GM19351 (cell line): Measurements from ENCODE around the gene PRM3.

Experiments
- ATAC-seq: cut with Tn5 transposase; IDR thresholded peaks from one replicate; pipeline ENCODE4 v1.9.1; 2021; ENCODE audit warnings: mild to moderate bottlenecking, moderate library complexity; ENCODE audit not compliant: unreplicated experiment

The PRM3 gene

DNA sequence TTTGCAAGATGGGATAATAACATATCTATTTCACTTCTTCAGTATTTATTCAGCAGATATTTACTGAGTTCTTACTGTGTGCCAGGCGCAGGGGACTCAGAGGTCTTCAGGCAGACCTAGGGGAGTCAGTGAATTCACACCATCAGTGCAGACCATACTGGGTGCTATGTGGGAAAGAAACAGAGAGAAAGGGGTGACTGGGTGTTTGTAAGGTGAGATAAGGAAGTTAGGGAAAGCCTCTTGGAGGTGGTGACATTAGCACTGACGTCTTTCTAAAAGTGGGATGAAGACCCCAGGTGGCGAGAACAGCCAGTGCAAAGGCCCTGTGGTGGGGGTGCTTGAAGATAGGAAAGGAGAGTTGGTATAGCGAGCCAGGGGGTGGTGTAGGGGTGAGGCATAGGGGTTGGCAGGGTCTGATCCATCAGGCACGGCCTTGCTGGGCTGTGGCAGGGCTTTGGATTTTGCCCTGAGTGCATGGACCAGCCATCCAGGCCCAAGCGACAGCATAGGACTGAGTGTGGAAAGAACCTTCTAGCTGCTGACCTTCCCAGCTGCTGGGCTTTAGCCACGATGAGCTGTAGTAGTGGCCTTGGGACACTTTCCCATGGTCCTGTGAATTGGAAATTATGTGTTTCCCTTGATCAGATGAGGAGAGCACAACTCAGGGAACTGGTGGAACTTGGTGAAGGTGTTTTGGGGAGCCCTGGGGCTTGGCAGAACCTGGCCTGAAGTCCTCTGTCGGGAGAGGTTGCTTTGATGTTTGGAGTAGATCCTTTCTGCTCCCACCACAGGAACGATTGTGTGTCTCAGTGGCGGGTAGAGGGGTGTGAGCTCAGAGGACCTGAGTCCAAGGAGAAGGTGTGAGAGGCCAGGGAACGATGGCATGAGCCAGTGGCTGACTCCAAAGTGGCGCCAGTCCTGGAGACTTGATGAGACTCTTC, 13.5 kb downstream of the PRM3 start:
- no peak for ATAC-seq

DNA sequence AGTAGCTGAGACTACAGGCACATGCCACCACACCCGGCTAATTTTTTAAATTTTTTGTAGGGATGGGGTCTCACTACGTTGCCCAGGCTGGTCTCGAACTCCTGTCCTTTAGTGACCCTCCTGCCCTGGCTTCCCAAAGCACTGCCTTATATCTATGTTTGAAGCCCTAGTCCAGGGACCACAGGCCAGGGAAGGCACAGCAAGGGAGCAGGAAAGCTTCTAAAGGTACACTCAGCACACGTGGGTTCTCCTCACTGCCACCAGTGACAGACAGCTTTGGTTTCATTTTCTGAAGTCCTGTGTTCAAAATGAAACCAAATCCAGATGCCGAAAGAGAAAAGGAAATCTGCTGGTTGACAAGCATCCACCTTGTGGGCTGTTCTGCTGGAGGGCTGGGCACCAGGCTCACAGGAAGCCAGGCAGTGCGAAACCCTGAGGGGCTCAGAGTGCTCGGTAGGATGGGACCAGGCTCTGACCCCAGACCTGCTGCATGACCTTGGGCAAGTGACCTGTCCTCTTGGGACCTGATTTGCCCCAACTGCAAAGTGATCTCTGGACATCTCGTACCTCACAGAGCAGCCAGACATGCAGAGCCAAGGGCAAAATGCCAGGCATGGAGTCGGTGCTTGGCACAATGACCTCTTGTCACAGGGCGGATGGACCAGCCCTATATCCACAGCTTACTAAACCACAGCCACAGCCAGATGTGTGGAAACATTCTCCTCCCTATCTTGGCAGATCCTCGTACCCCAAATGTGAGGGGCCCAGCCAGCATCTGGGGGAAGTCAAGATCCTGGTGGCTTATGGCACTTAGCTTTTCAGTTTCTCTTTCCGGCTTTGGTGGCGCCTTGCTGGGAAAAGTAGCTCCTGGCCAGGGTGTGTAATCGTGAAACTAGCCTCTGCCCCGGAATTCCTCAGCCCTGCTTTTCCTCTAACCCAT, 14.6 kb downstream of the PRM3 start:
- no peak for ATAC-seq

DNA sequence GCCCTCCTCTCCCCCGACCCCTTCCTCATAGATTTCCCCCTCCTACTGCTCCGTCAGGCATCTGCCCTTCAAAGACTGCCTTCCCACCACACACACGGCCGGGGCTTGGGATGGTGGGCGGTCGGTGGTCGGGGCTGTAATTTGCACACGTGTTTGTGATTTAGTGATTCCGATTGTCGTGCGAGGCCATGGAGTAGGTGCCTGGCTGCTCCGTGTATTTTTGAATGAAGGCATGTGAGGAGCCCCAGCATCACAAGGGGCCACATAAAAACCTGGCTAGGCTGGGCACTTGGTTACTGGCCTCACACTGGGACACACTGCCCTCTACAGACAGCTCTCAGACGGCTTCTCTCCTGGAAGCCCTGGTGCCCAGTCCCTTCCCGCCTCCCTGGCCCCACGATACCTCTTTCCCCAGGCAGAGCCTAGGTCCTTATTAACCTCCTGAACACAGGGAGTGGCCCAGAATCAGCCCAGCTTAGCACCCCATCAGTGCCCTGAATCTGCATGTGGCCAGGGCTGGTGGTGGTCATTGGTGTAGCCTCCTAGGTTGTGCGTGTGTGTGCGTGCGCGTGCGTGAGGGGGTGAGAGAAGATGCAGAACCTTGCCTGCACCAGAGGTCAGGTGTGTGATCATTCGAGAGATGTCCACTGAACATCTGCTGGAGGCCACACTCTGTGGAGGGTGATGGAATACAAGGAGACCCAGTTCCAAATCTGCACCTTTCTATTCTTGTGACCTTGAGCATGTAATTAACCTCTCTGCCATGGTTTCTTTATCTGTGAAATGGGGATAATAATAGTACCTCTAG, 16.1 kb downstream of the PRM3 start:
- ATAC-seq = no peak

DNA sequence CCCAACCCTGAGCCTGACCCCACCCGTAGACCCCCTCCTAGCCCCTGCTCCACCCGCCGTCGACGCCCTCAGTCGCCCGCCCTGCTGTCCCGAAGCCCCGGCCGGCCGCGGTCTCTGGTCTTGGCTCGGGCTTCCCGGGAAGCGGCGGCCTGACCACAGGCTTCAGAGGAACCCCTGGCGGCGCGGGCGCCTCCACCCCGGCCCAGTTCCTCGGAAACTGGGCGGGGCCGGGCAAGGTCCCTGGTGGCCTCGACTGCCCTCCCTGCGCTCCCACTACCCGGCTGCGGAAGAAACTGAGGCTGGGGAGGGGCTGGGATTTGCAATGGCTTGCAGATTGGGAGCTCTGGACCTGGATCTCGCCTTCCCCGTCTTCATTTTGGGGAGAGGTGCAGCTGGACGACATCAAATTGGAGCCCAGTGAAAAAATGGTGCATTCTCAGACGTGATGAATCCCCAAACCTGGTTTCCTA, 16.7 kb downstream of the PRM3 start:
- no peak for ATAC-seq

DNA sequence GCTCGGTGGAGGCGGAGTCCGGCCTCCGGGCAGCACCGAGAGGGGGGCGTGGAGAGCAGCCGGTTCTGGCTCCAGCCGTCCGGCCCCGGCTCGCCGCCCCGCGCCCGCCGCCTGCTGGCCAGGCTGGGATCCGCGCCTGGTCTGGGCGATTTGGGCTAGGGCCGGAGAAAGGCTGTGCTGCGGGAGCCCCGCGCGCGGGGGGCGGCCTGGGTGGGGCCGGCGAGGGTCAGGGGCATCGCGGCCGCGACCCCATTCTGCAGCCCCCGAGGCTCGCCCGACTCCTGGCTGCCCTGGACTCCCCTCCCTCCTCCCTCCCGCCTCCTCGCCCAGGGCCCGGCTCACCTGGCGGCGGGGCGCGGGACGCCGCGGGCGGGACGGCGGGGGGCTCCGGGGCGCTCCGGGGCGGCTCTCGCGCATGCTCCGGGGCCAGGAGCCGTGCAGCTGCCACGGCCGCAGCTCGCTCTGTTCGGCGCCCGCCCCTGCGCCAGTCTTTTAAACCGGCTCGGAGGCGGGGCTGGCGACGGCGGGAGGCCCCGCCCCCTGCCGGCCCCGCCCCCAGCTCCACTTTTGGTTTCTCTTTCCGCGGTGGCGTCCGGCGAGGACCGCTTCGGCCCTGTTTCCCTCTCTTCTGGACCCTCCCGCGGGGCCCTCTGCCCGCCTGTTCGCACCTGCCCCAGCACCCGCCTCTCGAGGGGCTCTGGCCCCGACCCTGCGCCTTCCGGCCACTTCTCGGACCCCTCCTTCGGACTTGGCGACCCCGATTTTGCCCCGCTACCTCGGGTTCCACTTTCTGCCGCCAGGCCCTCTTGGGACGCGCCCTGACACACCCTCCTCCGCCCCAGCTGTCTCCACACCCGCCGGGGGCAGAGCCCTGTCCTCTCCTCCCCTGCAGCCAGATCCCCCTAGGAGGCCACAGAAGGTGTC, 17.4 kb downstream of the PRM3 start, which contains the start of gene SOCS1:
Gene SOCS1 (minus strand): TSS at position 468 of the 924 bp plus-strand sequence. CDS start 726 bp downstream, outside the sequence.
- ATAC-seq = peak; percentile 51

DNA sequence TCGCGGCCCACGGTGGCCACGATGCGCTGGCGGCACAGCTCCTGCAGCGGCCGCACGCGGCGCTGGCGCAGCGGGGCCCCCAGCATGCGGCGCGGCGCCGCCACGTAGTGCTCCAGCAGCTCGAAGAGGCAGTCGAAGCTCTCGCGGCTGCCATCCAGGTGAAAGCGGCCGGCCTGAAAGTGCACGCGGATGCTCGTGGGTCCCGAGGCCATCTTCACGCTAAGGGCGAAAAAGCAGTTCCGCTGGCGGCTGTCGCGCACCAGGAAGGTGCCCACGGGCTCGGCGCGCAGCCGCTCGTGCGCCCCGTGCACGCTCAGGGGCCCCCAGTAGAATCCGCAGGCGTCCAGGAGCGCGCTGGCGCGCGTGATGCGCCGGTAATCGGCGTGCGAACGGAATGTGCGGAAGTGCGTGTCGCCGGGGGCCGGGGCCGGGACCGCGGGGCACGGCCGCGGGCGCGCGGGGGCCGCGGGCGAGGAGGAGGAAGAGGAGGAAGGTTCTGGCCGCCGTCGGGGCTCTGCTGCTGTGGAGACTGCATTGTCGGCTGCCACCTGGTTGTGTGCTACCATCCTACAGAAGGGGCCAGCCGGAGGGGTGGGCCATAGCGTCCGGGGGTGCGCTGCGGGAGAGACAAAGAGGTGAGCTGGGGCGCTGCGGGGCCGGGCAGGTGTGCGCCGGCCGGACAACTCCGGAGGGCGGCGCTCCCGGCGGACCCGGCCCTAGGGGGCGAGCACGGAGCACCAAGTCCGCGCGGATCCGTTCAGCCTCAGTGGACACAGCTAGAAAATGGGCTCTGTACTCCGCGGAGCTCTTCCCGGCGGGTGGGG, 18.3 kb downstream of the PRM3 start:
- no peak for ATAC-seq

DNA sequence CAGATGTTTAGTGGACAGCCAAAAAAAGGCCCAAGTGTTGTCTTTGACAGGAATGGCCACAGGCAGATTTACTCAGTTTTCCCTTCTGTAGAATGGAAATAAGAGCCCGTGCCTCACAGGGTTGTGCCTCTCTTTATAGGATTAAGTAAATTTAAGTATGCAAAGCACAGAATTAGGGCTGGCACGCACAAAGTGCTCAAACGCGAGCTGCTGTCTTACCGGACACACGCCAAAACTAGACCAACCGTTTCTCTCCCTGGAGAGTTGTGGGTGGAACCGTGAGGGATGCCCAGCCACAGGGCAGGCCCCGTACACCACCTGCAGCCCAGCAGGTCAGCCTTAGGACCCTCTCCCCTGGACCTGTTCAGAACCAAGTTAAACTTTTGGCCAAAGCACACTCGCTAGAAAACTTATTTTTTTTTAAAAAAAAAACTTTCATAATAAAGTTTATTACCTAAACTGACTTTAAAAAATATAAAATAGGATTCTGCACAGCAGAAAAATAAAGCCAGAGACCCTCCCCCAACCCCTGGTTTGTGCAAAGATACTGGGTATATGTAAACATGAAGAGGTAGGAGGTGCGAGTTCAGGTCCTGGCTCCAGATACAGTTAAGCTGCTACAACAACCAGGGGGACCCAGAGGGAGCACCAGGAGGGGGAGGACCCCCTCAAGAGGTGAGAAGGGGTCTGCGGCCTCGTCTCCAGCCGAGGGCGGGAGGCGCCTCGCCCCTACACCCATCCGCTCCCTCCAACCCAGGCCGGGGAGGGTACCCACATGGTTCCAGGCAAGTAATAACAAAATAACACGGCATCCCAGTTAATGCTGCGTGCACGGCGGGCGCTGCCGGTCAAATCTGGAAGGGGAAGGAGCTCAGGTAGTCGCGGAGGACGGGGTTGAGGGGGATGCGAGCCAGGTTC, 19.2 kb downstream of the PRM3 start:
- ATAC-seq = no peak

DNA sequence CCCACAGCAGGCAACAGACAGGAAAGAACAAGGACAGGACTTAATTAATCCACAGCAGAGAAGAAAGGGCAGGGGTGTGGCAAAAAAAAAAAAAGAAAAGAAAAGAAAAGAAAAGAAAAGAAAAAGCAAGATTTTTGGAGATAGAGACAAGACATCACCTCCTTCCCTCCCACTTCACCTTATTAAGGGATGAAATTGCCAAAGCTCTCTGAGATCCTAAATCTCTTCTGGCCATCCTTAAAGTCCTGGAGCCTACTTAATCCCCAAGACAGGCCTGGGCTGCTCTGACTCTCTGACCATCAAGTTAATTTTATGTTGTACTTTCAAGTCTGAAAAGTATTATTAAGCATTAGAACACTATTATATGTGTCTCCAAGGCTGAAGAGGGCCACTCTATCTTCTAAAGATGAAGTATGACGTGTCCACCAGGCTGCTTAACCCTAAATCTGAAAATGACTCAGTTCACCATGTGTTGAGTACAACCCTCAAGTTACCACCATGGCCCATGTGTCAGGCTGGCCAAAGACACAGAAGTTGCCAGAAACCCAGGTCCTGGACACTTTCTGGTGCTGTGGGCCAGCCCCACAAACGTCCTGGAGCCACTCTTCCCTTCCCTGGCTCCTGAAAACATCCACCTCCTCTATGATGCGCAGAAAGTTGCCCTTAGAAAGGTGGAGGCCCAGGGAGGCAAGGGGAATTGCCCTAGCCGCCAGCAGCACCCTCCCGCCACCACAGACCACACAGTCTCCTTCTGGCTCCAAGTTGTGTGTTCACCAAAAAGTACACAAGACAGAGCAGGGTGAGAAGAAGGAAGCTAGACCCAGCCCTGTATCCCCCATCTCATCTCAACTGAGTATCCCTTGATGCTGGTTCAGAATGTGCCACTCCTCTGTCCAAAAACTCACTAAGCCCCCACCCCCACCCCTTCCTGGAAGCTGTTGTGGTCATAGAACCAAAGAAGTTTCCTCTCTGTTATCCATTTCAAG, 20.1 kb downstream of the PRM3 start:
- ATAC-seq = no peak

DNA sequence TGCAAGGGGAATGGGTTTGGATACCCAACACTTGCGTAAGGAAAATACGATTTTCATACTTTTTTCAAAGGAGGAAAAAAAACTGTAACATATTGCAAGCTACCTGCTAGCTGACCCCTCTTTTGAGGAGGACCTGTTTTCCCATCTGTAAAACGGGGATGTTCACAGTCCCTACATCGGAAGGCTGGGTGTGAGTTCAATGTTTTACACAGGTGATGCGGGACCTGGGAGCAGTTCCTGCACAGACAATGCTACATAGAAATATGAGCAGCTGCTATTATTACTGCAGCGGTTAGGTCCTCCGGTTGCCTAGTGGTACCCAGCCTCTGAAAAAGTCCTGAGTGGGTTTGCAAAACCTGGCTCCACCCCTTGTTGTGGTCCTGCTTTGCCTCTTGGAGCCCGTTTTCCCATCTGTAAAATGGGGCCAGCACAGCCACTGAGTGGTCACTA, 20.9 kb downstream of the PRM3 start:
- ATAC-seq = no peak

DNA sequence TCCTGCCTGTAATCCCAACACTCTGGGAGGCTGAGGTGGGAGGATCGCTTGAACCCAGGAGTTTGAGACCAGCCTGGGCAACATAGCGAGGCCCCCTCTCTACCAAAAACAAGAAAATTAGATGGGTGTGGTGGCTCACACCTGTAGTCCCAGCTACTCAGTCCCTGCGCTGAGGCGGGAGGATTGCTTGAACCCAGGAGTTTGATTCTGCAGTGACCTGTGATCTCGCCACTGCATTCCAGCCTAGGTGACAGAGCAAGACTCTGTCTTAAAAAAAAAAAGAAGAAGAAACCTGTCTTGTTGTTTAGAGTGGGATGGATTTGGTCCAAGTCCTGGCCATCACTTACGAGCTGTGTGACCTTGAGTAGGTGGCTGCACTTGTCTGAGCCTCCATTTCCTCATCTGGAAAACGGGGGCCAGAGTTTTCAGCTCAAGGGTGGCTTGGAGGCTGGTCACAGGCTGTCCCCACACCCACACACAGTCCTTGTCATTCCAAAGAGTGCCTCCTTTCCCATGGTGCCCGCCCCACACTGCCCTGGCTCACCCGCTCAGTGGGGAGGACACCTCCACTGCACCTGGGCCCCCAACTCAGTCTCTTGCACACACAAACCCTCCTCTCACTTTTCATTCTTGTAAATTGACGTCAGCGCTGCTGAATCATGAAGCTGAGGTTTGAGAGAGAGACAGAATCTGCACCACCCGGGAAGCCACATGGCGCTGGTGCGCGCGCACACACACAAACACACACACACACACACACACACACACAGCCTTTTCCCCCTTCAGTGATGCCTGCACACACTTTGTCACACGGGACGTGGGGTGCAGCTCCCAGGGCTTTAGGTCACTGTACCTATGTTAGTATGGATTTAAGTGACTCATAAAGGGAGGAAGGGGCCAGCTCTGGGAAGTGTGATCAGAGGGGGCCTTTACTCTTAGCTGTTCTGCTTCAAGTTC, 21.6 kb downstream of the PRM3 start:
- no peak for ATAC-seq

DNA sequence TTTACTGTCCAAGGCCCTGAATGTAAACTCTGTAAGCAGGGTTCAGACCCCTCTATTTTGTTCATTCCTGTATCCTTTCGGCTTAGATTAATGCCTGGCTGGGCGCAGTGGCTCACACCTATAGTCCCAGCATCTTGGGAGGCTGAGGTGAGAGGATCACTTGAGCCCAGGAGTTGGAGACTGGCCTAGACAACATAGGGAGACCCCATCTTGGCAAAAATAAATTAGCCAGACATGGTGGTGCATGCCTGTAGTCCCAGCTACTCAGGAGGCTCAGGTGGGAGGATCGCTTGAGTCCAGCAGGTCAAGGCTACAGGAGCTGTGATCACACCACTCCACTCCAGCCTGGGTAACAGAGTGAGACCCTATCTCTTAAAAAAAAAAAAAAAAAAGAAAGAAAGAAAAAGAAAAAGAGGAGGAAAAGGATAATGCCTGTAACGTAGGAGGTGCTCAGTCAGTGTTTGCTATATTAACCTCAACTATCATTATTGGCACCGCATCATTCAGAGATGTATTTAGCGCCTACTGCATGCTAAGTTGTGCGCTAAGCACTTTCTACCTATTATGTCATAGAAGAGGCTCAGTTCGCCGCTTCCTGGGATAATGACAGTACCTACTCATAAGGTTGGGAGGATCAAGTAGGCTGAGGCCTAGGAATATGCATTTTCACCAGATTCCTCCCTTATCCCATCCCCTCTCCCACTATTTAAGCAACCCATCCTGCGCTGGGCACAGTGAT, 22.5 kb downstream of the PRM3 start:
- no peak for ATAC-seq

DNA sequence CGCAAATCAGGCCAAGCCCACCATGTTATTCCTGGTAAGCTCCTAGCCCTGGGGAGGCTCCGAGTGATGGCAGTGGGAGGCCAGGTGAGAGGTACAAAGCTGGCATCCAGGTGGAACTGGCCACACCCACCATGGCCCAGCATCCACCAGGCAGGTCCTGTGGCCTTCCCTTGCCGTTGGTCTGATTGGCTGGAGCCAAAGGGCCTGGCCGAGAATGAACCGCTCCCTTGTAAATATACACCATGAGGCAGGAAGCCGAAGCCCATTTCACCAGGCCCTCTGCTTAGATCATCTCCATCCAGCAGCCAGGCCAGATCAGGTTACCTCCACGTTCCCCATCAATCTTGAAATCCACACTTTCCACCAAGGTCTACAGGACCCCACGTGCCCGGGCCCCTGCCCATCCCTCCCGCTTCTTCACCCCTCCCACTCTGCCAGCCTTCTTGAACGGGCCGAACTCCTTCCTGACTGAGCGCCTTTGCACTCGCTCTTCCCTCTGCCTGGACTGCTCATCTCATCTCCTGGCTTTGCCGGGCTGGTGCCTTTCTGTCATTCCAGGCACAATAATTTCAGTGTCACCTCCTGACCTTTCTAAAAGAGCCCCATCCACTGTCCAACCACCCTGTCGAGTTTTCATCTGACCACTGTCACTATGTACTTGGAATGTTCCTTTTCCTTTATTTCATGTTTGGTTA, 23.2 kb downstream of the PRM3 start:
- ATAC-seq = no peak

DNA sequence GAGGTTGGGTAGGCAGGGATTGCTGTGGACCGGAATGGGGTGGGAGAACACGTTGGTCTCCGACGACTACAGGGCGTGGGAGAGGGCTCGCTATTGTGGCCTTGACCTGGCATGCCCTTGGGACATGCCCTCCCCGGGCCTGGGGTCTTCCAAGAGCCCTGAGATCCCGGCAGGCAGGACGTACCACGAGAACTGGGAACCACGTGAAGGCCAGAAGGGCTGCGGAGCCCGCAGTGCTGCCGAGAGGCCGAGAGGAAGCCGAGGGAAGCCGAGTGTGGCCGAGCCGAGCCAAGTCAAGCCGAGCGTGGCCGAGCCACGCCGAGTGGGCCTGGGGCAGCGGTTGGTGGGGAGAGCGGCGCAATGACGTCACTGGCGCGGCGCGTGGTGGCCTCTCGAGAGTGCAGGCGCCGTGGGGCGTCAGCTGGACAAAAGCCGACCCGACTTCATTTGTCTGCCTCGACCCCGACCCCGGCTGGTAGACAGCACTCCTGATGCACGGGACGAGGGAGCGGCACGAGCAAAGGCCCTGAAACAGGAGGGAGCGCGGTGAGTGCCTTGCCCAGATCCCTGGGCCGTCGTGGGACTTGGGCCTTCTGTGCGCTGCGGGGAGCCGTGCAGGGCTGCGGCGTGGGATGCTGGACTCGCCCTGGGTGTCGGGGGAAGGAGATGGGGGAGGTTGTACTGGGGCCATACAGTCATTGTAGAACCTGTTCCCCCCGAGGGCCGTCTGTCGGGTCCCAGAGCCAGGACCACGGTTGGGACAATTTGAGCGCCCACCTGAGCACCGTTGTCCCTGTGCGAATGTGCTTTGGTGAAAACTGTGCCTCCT, 24.0 kb downstream of the PRM3 start:
- no peak for ATAC-seq
